Measurements from ENCODE around the gene SLC26A8. TPM values are rescaled to one million over a fixed set of nuclear protein-coding genes. Genes with fewer than 3 reads are reported as not detected.

SLC26A8 gene
- total RNA-seq, 1 experiment from 2014 or later = not detected

GRCh38 chr6:36019167-36019566 lies 5.3 kb downstream of the SLC26A8 start:
- Histone ChIP-seq H3K4me2 (ENCODE audit: low read length) (no peak overlapping the region), H3K4me3 (replicated peaks in 1 of 2; ENCODE audit: low read depth in 1 of 2, low read length in 2 of 2) (no peak overlapping the region), H3K9ac (ENCODE audit: low read length) (no peak overlapping the region), H4K20me1 (ENCODE audit: insufficient read depth) (no peaks in the 10 kb centered on the region), H3K4me1 (ENCODE audit: control insufficient read depth in 1 of 2, insufficient read depth in 2 of 2, low read length in 2 of 2) (no peaks in the 10 kb centered on the region), H3K9me3 (ENCODE audit: control insufficient read depth in 1 of 2, insufficient read depth in 1 of 2, low read depth in 1 of 2, low read length in 2 of 2) (no peaks in the 10 kb centered on the region), H3K27me3 (ENCODE audit: insufficient read depth, low read length) (no peaks in the 10 kb centered on the region), H2AFZ (ENCODE audit: low read depth, low read length, poor library complexity, severe bottlenecking) (no peak overlapping the region), H3K36me3 (ENCODE audit: control insufficient read depth in 1 of 2, insufficient read depth in 2 of 2, low read length in 2 of 2) (no peaks in the 10 kb centered on the region), H3K9me2 (ENCODE audit: insufficient read depth) (no peaks in the 10 kb centered on the region), H3K79me2 (ENCODE audit: insufficient read depth, low read length) (no peaks in the 10 kb centered on the region), H3K27ac (ENCODE audit: low read depth, low read length) (no peak overlapping the region)
- intact Hi-C loops (cut with micrococcal nuclease) = no loop called here
- DNase-seq (ENCODE audit: low read depth, low spot score) (no peak), ATAC-seq (no peak)
- ChIA-PET CTCF (no interaction called here), POLR2A (interaction anchor here (1.0 kb wide), 1 partner anchor 8 kb away, joined by 3 read pairs; the partner anchor contains the start of gene MAPK14), RAD21 (ENCODE audit: low non-redundant PET in 1 of 2, low total read pairs in 2 of 2, uncharacterized antibody in 2 of 2, unreplicated experiment in 2 of 2) (no interaction called here)
- BruUV-seq (replicated peaks) = no TSS peak
- TF ChIP-seq, protein P1, sequence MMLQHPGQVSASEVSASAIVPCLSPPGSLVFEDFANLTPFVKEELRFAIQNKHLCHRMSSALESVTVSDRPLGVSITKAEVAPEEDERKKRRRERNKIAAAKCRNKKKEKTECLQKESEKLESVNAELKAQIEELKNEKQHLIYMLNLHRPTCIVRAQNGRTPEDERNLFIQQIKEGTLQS (IDR thresholded peaks at IDR 0.05) = no peak
- no peak for TF ChIP-seq CTCF (IDR thresholded peaks at IDR 0.05 in 2 of 3, conservative IDR thresholded peaks at IDR 0.05 in 1 of 3; ENCODE audit: borderline replicate concordance in 1 of 3, insufficient read depth in 1 of 3, low read depth in 2 of 3, low read length in 2 of 3)
- TF ChIP-seq POLR2A (IDR thresholded peaks at IDR 0.05; ENCODE audit: borderline replicate concordance, extremely low read depth, insufficient read depth, insufficient read length) = no peak
- no peak for TF ChIP-seq ZNF274 (IDR thresholded peaks at IDR 0.05; ENCODE audit: low read depth, low read length)
- TF ChIP-seq JUND (IDR thresholded peaks at IDR 0.05) = no peak
- TF ChIP-seq, protein P2, sequence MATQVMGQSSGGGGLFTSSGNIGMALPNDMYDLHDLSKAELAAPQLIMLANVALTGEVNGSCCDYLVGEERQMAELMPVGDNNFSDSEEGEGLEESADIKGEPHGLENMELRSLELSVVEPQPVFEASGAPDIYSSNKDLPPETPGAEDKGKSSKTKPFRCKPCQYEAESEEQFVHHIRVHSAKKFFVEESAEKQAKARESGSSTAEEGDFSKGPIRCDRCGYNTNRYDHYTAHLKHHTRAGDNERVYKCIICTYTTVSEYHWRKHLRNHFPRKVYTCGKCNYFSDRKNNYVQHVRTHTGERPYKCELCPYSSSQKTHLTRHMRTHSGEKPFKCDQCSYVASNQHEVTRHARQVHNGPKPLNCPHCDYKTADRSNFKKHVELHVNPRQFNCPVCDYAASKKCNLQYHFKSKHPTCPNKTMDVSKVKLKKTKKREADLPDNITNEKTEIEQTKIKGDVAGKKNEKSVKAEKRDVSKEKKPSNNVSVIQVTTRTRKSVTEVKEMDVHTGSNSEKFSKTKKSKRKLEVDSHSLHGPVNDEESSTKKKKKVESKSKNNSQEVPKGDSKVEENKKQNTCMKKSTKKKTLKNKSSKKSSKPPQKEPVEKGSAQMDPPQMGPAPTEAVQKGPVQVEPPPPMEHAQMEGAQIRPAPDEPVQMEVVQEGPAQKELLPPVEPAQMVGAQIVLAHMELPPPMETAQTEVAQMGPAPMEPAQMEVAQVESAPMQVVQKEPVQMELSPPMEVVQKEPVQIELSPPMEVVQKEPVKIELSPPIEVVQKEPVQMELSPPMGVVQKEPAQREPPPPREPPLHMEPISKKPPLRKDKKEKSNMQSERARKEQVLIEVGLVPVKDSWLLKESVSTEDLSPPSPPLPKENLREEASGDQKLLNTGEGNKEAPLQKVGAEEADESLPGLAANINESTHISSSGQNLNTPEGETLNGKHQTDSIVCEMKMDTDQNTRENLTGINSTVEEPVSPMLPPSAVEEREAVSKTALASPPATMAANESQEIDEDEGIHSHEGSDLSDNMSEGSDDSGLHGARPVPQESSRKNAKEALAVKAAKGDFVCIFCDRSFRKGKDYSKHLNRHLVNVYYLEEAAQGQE (IDR thresholded peaks at IDR 0.05; ENCODE audit: low read depth) = no peak
- TF ChIP-seq SRF (IDR thresholded peaks at IDR 0.05; ENCODE audit: low read depth) = no peak
- no peak for TF ChIP-seq SIN3A (IDR thresholded peaks at IDR 0.05; ENCODE audit: low read depth)
- no peak for TF ChIP-seq ZFX (IDR thresholded peaks at IDR 0.05)
- TF ChIP-seq ZBTB33 (IDR thresholded peaks at IDR 0.05; ENCODE audit: extremely low read depth, insufficient replicate concordance, low read length) = no peak
- no peak for TF ChIP-seq CEBPB (IDR thresholded peaks at IDR 0.05; ENCODE audit: low read depth)
- TF ChIP-seq MAX (IDR thresholded peaks at IDR 0.05) = no peak
- TF ChIP-seq POLR2AphosphoS5 (IDR thresholded peaks at IDR 0.05; ENCODE audit: low read depth, low read length) = no peak
- no peak for TF ChIP-seq SP1 (IDR thresholded peaks at IDR 0.05; ENCODE audit: low read depth)
- no peak for TF ChIP-seq EGR1 (IDR thresholded peaks at IDR 0.05; ENCODE audit: low read depth)

Data from HCT116 (cell line).